Esophagus muscularis mucosa (tissue), 4 donors: ENCODE data around the gene COPE. TPM values are rescaled to one million over a fixed set of nuclear protein-coding genes. Genes with fewer than 3 reads are reported as not detected.

Source experiments
- DNase-seq: peaks from one replicate; pipeline ENCODE4 v3.0.0-alpha.2; 2017; ENCODE audit errors: extremely low spot score
- H3K27ac ChIP-seq, 4 donors: fragments of 200-600 bp; sonication (generic); replicated peaks in 1 of 4; 1 replicate in 3 of 4; 2 replicates in 1 of 4; pipeline ENCODE4 v1.5.1; 2016 to 2019; ENCODE audit warnings: mild to moderate bottlenecking in 1 of 4
- H3K27me3 ChIP-seq, 4 donors: fragments of 200-600 bp; sonication (generic); one replicate each; pipeline versions ENCODE4 v1.5.1 to v1.6.0; 2016 to 2019
- H3K36me3 ChIP-seq, 4 donors: fragments of 200-600 bp; sonication (generic); one replicate each; pipeline ENCODE4 v1.5.1; 2016 to 2019
- H3K4me1 ChIP-seq, 4 donors: fragments of 200-600 bp; sonication (generic); one replicate each; pipeline ENCODE4 v1.5.1; 2016 to 2019
- H3K4me3 ChIP-seq, 4 donors: fragments of 200-600 bp; sonication (generic); 1 replicate in 2 of 4; 2 replicates in 2 of 4; pipeline ENCODE4 v1.5.1; 2016 to 2019; ENCODE audit warnings: mild to moderate bottlenecking in 4 of 4, moderate library complexity in 1 of 4
- H3K9me3 ChIP-seq, 4 donors: fragments of 200-600 bp; sonication (generic); 1 replicate in 3 of 4; 2 replicates in 1 of 4; pipeline ENCODE4 v1.5.1; 2016 to 2019
- CTCF ChIP-seq, 3 experiments: fragments of 200-600 bp in 2 of 3; fragments of 450-650 bp in 1 of 3; sonication (generic) in 2 of 3; IDR thresholded peaks; one replicate each; pipeline ENCODE4 v1.5.1; 2017 to 2019; ENCODE audit warnings: antibody characterized with exemption in 3 of 3, mild to moderate bottlenecking in 2 of 3, moderate library complexity in 1 of 3
- EP300 ChIP-seq: sonication (generic); formaldehyde crosslinking; IDR thresholded peaks from one replicate; pipeline ENCODE4 v1.6.1; 2017; ENCODE audit warnings: antibody characterized with exemption
- POLR2A ChIP-seq: fragments of 450-650 bp; IDR thresholded peaks from one replicate; pipeline ENCODE4 v1.6.1; 2017; ENCODE audit warnings: antibody characterized with exemption, moderate library complexity, mild to moderate bottlenecking, low read depth
- POLR2AphosphoS5 ChIP-seq, 2 donors: sonication (generic); formaldehyde crosslinking; IDR thresholded peaks; one replicate each; pipeline ENCODE4 v1.6.1; 2017; ENCODE audit warnings: antibody characterized with exemption in 2 of 2
- WGBS: methylation state at CpG from one replicate; pipeline ENCODE4 v1.1.5; 2018; 5-methylcytosine and 5-hydroxymethylcytosine counted together
- intact Hi-C: fragments of 100-400 bp; cut with DNase I; formaldehyde crosslinking; loops from one replicate; pipeline ENCODE4 v1.15.1; 2023
- total RNA-seq, 4 donors: library from RNA; depleted of rRNA; stranded (reverse); fragments of >200 nt; gene quantifications; one replicate each; pipeline versions ENCODE4 v1.1.0 to v1.2.1, GENCODE V29; 2016

The COPE gene
- total RNA-seq, 4 donors from 2014 or later = 173 to 231 (median 210) TPM

GRCh38 chr19:18896421-18896841, 22.8 kb downstream of the COPE start:
- Histone ChIP-seq H3K27me3 (peaks cover 0 to 48% (median 16%) of the 10 kb centered on the region in 4 donors), H3K36me3 (peaks cover 16 to 34% (median 30%) of the 10 kb centered on the region in 4 donors), H3K27ac (no peak overlapping the region), H3K4me1 (peaks cover 24 to 33% (median 27%) of the 10 kb centered on the region in 4 donors), H3K9me3 (no peaks in the 10 kb centered on the region), H3K4me3 (peak overlapping the region in 3 of 4 donors; percentile 35 to 57 (median 36))
- no peak for TF ChIP-seq CTCF (IDR thresholded peaks at IDR 0.05)
- intact Hi-C loops = no loop called here
- WGBS = 10% methylated on average over 8 of the region's 33 CpGs
- DNase-seq = no peak

DNA sequence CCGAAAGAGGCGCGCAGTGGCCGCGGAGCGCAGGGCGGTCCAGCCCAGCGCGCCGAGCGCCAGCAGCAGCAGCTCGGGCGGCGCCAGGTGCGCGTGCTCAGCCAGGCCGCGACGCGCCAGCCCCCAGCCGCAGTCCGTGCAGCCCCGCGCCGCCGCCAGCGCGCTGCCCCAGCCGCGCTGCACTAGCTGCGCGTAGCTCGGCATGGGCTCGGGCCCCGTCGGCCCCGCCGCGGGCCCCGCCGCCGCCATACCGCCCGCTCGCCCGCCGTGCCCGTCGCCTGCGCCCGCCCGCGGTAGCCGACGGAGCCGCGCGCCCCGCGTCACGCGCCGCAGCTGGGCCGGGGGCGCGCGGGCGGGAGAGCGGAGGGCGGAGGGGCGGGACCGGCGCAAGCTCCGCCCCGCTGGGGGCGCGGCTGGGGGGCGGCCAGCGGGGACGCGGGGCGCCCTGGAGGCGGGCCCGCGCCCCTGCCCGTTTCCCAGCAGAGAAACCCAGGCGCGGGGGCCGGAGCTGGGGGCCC, 23.3 kb downstream of the COPE start, which contains the start of gene CERS1:
TSS of gene CERS1 (minus strand) at position 335 of the 518 bp plus-strand sequence. CDS start at position 249, 86 bp downstream.
- Histone ChIP-seq H3K9me3 (no peaks in the 10 kb centered on the region), H3K27me3 (peaks cover 0 to 48% (median 16%) of the 10 kb centered on the region in 4 donors), H3K4me1 (peaks cover 24 to 33% (median 27%) of the 10 kb centered on the region in 4 donors), H3K36me3 (peaks cover 16 to 28% (median 24%) of the 10 kb centered on the region in 4 donors), H3K27ac (peak within 1 kb of the TSS in 1 of 4 donors; percentile 69), H3K4me3 (peak within 1 kb of the TSS; percentile 46 to 57 (median 52))
- TF ChIP-seq CTCF (IDR thresholded peaks at IDR 0.05) = no peak
- TF ChIP-seq POLR2AphosphoS5 (IDR thresholded peaks at IDR 0.05) = no peak
- TF ChIP-seq POLR2A = no peak
- TF ChIP-seq EP300 = no peak
- intact Hi-C loops = no loop called here
- WGBS = 0% methylated on average over 11 of the region's 89 CpGs
- no peak for DNase-seq

- Histone ChIP-seq H3K27ac (peak overlapping the region in 1 of 4 donors; percentile 69), H3K4me1 (peaks cover 24 to 33% (median 27%) of the 10 kb centered on the region in 4 donors), H3K27me3 (peaks cover 0 to 48% (median 16%) of the 10 kb centered on the region in 4 donors), H3K9me3 (no peaks in the 10 kb centered on the region), H3K4me3 (peak overlapping the region; percentile 46 to 57 (median 52)), H3K36me3 (peaks cover 13 to 22% (median 18%) of the 10 kb centered on the region in 4 donors)
- WGBS = 6% methylated on average over 6 of the region's 72 CpGs
- no peak for DNase-seq
- intact Hi-C loops = no loop called here
- no peak for TF ChIP-seq POLR2AphosphoS5 (IDR thresholded peaks at IDR 0.05)
- peak in 1 of 3 experiments; percentile 27 for TF ChIP-seq CTCF (IDR thresholded peaks at IDR 0.05)
These were observed 24.0 kb downstream of the COPE start for GRCh38 chr19:18895038-18895823.

DNA sequence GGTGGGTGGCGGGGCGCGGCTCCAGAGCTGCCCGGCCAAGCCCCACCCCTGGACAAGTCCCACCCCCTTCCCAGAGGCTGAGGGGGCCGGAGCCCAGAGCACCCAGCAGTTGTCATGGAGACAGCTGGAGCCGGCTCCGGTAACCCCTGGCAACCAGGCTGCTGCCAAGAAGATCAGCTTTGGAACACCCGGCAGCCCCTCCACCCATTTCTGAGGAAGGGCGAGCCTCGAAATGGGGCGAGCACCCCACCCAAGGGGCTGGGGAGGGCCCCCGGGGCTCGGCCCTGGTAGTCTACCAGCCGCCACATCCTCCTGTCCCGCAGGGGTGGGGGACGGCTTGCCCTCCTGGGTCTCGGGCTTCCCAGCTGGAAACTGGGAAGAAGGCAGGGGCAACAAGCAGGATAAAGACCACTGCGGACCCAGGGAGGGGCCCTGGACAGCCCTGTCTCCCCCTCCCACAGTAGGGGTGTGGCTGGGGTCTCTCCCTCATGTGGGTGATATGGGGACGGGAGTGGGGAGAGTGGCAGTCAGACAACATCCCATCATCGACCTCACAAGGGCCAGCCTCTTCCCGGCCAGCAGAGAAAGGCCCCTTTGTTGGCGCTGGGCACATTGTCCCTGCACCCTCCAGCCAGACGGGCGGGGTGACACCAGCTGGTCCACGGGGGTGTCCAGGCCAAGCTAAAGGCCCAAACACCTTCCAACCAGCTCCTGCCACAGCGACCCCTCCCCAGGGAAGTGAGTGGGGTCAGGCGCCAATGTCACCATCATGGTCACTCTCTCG, 24.7 kb downstream of the COPE start:
- peak overlapping the region in 3 of 4 donors; percentile 13 to 69 (median 43) for H3K27ac ChIP-seq
- H3K27me3 ChIP-seq = peaks cover 0 to 48% (median 16%) of the 10 kb centered on the region in 4 donors
- WGBS = 10% methylated on average over 24 of the region's 28 CpGs
- peak overlapping the region; percentile 46 to 57 (median 52) for H3K4me3 ChIP-seq
- H3K9me3 ChIP-seq = no peaks in the 10 kb centered on the region
- intact Hi-C loops = no loop called here
- H3K36me3 ChIP-seq = peaks cover 6 to 14% (median 10%) of the 10 kb centered on the region in 4 donors
- TF ChIP-seq POLR2AphosphoS5 (IDR thresholded peaks at IDR 0.05) (no peak), POLR2A (no peak), EP300 (no peak), CTCF (IDR thresholded peaks at IDR 0.05) (no peak)
- H3K4me1 ChIP-seq = peaks cover 24 to 33% (median 27%) of the 10 kb centered on the region in 4 donors
- no peak for DNase-seq
